Stimulated activated CD4-positive, alpha-beta T cell treated with anti-CD3 and anti-CD28 coated beads, Interleukin-2, amount 100 ng/mL, for 48 hours (primary cell): Measurements from ENCODE around the gene CD248.
"Not testable (repeated sequence)": the region's sequence is repeated elsewhere in the genome, so short reads cannot be mapped to it uniquely, and the experiment has no call there.

Experiments used
- DNase-seq, 2 donors: peaks; one replicate each; pipeline ENCODE4 v3.0.0-alpha.2; 2020

Gene CD248

GRCh38 chr11:66287211-66287888, 29.5 kb downstream of the CD248 start:
- DNase-seq, result no peak

- no peak for DNase-seq
Measured at GRCh38 chr11:66286699-66287098, 30.1 kb downstream of the CD248 start.

GRCh38 chr11:66285250-66285947, 31.4 kb downstream of the CD248 start:
- DNase-seq, result no peak

GRCh38 chr11:66284526-66285078, 32.2 kb downstream of the CD248 start:
- DNase-seq, result no peak

GRCh38 chr11:66283461-66284105, 33.3 kb downstream of the CD248 start:
- DNase-seq, result no peak

- DNase-seq, result peak; percentile 99
Measured at GRCh38 chr11:66282468-66283455, 34.1 kb downstream of the CD248 start.

- no peak for DNase-seq
Measured at GRCh38 chr11:66281776-66282467, 34.9 kb downstream of the CD248 start.

GRCh38 chr11:66281001-66281400, 35.8 kb downstream of the CD248 start:
- no peak for DNase-seq

- no peak for DNase-seq
Measured at GRCh38 chr11:66280428-66280827, 36.4 kb downstream of the CD248 start.

- DNase-seq, result no peak
Measured at GRCh38 chr11:66279092-66279734, 37.6 kb downstream of the CD248 start.

GRCh38 chr11:66278363-66279091, 38.3 kb downstream of the CD248 start:
- DNase-seq, result no peak

- peak; percentile 40 to 52 for DNase-seq
Measured at GRCh38 chr11:66277471-66278362, 39.1 kb downstream of the CD248 start, which contains the start of gene CNIH2. CNIH2 (plus strand) TSS chr11:66278175; CDS start chr11:66278457, 282 bp downstream.

GRCh38 chr11:66277064-66277463, 39.8 kb downstream of the CD248 start:
- not testable (repeated sequence) for DNase-seq

GRCh38 chr11:66276619-66277018, 40.2 kb downstream of the CD248 start:
- not testable (repeated sequence) for DNase-seq

GRCh38 chr11:66275984-66276612, 40.7 kb downstream of the CD248 start:
- no peak for DNase-seq

GRCh38 chr11:66275396-66275795, 41.4 kb downstream of the CD248 start:
- no peak for DNase-seq

GRCh38 chr11:66274219-66274618, 42.6 kb downstream of the CD248 start:
- DNase-seq, result no peak

GRCh38 chr11:66272596-66272995, 44.2 kb downstream of the CD248 start:
- no peak for DNase-seq

- no peak for DNase-seq
Measured at GRCh38 chr11:66271816-66272215, 45.0 kb downstream of the CD248 start.
